A673 (cell line): ENCODE measurements around the gene TMEM114. TPM values are rescaled to one million over a fixed set of nuclear protein-coding genes. Genes with fewer than 3 reads are reported as not detected.
A peak's percentile ranks its signal among the peaks of the same experiment; 100 is the strongest.

Source experiments
- BruUV-seq: library from RNA; stranded (reverse); fragments of 400-500 nt; replicated peaks from 2 replicates; lab custom pipeline; 2021; lab: Mats Ljungman, UMichigan
- CTCF ChIA-PET: fragments of 300-600 bp; sonication (Branson Sonifier 250); formaldehyde crosslinking; loops from one replicate; lab custom pipeline; 2022; ENCODE audit warnings: antibody characterized with exemption; lab: Charles Lee
- POLR2A ChIA-PET: fragments of 300-600 bp; sonication (Branson Sonifier 250); formaldehyde crosslinking; loops from one replicate; lab custom pipeline; 2022; ENCODE audit warnings: antibody characterized with exemption; ENCODE audit not compliant: low non-redundant PET; lab: Charles Lee
- DNase-seq: peaks from one replicate; pipeline ENCODE4 v3.0.0-alpha.2; 2015; ENCODE audit warnings: low spot score
- H3K27ac ChIP-seq: fragments of 200-600 bp; sonication (generic); 2 replicates; pipeline ENCODE4 v1.5.1; 2016; ENCODE audit warnings: mixed run types, low read depth, mild to moderate bottlenecking, mixed read lengths, antibody characterized with exemption, low read length; ENCODE audit not compliant: poor library complexity, severe bottlenecking
- H3K27me3 ChIP-seq: fragments of 200-600 bp; sonication (generic); replicated peaks from 2 replicates; pipeline ENCODE4 v1.6.1; 2017; ENCODE audit warnings: mixed run types, low read depth, mild to moderate bottlenecking, mixed read lengths, antibody characterized with exemption, low read length; ENCODE audit not compliant: insufficient read depth, poor library complexity
- H3K36me3 ChIP-seq: fragments of 200-600 bp; sonication (generic); 2 replicates; pipeline ENCODE4 v1.6.1; 2016; ENCODE audit warnings: mixed run types, mild to moderate bottlenecking, mixed read lengths, antibody characterized with exemption, low read length; ENCODE audit not compliant: insufficient read depth, poor library complexity, severe bottlenecking
- H3K4me1 ChIP-seq: fragments of 200-600 bp; sonication (generic); 2 replicates; pipeline ENCODE4 v1.6.1; 2017; ENCODE audit warnings: mixed run types, mild to moderate bottlenecking, mixed read lengths, antibody characterized with exemption, low read length; ENCODE audit not compliant: insufficient read depth, poor library complexity, severe bottlenecking
- H3K4me3 ChIP-seq: fragments of 200-600 bp; sonication (generic); 2 replicates; pipeline ENCODE4 v1.5.1; 2016; ENCODE audit warnings: low read depth, mixed run types, mild to moderate bottlenecking, mixed read lengths, low read length; ENCODE audit not compliant: poor library complexity, severe bottlenecking
- H3K9me3 ChIP-seq: fragments of 200-600 bp; sonication (generic); 2 replicates; pipeline ENCODE4 v1.6.1; 2016; ENCODE audit warnings: mixed run types, low read depth, mild to moderate bottlenecking, mixed read lengths, antibody characterized with exemption, low read length; ENCODE audit not compliant: poor library complexity, severe bottlenecking
- CTCF ChIP-seq: fragments of 300-800, 200-600 bp; sonication (generic); conservative IDR thresholded peaks from 2 replicates; pipeline ENCODE4 v1.5.1; 2017; ENCODE audit warnings: low read depth, mild to moderate bottlenecking, antibody characterized with exemption, low read length, moderate library complexity, mixed read lengths
- EZH2 ChIP-seq: fragments of 200-600 bp; sonication (generic); IDR thresholded peaks from 2 replicates; pipeline ENCODE4 v1.6.1; 2017; ENCODE audit warnings: borderline replicate concordance, low read depth, mild to moderate bottlenecking, mixed read lengths, antibody characterized with exemption, low read length; ENCODE audit not compliant: poor library complexity, severe bottlenecking
- intact Hi-C: fragments of 100-400 bp; cut with micrococcal nuclease; formaldehyde crosslinking; loops from one replicate; pipeline ENCODE4 v1.10.0; 2022; ENCODE audit not compliant: unreplicated experiment
- total RNA-seq: library from RNA; stranded (reverse); gene quantifications from 2 replicates; pipeline ENCODE4 v1.2.3, GENCODE V29; 2021

The TMEM114 gene
- total RNA-seq, 1 experiment from 2014 or later: 0.86 TPM

DNA sequence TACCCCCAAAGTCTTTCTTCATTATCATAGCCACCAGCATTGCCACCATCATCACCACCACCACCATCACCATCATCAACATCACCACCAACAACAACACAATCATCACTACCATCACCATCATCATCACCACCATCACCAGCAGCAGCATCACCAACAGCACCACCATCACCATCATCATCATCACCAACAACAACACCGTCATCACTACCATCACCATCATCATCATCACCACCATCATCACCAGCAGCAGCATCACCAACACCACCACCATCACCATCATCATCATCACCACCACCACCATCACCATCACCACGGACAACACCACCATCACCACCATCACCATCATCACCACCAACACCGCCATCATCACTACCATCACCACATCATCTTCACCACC is 500 bp upstream of the TMEM114 start:
- CTCF ChIA-PET: no interaction called here
- H3K27ac ChIP-seq: no peak overlapping the region
- POLR2A ChIA-PET: no interaction called here
- TF ChIP-seq EZH2: no peak
- TF ChIP-seq CTCF: no peak
- H3K27me3 ChIP-seq: no peaks in the 10 kb centered on the region
- no peak for DNase-seq
- intact Hi-C loops: no loop called here
- BruUV-seq: no TSS peak
- H3K36me3 ChIP-seq: peaks cover 77% of the 10 kb centered on the region
- peaks cover 19% of the 10 kb centered on the region for H3K9me3 ChIP-seq
- H3K4me3 ChIP-seq: no peak overlapping the region
- no peaks in the 10 kb centered on the region for H3K4me1 ChIP-seq

GRCh38 chr16:8589057-8589899 is 1.0 kb downstream of the TMEM114 start:
- ChIA-PET CTCF (no interaction called here), POLR2A (interaction anchor here (0.7 kb wide), 1 partner anchor 12 kb away, joined by 3 read pairs; no protein-coding TSS in a partner anchor)
- H3K27me3 ChIP-seq: no peaks in the 10 kb centered on the region
- H3K9me3 ChIP-seq: peaks cover 22% of the 10 kb centered on the region
- DNase-seq: no peak
- no TSS peak for BruUV-seq
- peaks cover 3% of the 10 kb centered on the region for H3K4me1 ChIP-seq
- H3K36me3 ChIP-seq: peaks cover 92% of the 10 kb centered on the region
- no peak overlapping the region for H3K4me3 ChIP-seq
- no peak for TF ChIP-seq CTCF
- TF ChIP-seq EZH2: no peak
- H3K27ac ChIP-seq: no peak overlapping the region
- intact Hi-C loops: no loop called here

DNA sequence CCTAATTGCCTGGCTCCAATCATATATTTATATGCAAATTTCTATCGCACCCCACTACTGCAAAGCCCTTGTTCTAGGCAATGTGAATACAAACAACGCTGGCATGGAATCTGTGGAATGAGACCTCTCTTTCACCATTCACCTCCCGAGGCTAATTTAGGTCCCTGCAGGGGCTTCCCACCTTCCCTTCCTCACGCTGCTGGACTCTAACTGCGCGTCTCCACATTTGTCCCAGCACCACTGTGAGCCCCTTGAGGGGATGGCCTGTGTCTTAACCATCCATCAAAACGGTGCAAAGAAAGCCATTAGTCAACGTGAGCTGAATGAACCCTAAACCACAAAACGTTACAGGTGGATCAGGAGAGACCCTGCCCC is 1.6 kb downstream of the TMEM114 start:
- Histone ChIP-seq H3K9me3 (peaks cover 28% of the 10 kb centered on the region), H3K27ac (peak overlapping the region; percentile 22), H3K36me3 (peaks cover 98% of the 10 kb centered on the region), H3K27me3 (no peaks in the 10 kb centered on the region), H3K4me3 (no peak overlapping the region), H3K4me1 (peaks cover 3% of the 10 kb centered on the region)
- peak; percentile 4 for DNase-seq
- no peak for TF ChIP-seq EZH2
- POLR2A ChIA-PET: no interaction called here
- no TSS peak for BruUV-seq
- CTCF ChIA-PET: no interaction called here
- intact Hi-C loops: no loop called here
